ENCODE results near the gene SLIT3. TPM values are rescaled to one million over a fixed set of nuclear protein-coding genes. Genes with fewer than 3 reads are reported as not detected.

Gene SLIT3
- total RNA-seq, 1 experiment from 2014 or later: 0.92 TPM

DNA sequence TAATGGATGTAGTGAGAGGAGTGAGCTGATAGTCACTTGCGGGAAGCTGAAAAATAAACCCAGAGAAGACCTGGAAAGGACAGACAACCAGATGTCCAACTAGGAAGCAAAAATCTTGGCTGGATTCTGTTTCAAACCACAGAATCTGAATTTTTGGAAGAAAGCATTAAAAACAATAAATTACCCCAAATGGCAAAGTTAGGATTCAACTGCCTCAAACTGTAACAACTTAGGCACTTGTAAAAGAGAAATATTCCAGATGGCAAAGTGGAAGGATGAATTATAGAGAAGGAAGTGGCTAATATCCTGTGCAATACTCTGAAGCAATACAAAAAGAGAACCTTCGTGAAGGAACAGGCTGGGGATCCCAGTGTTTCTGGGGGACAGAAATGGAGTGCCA lies 46.8 kb upstream of the SLIT3 start:
- Histone ChIP-seq H4K5ac (ENCODE audit: insufficient read length, low read depth, low read length) (no peak overlapping the region), H3T11ph (ENCODE audit: low read length) (no peak overlapping the region), H3K23ac (ENCODE audit: insufficient read length, low read depth, low read length) (no peak overlapping the region), H3K14ac (ENCODE audit: insufficient read depth, low read length) (no peak overlapping the region), H2BK20ac (ENCODE audit: low read depth, low read length, poor library complexity, severe bottlenecking) (no peak overlapping the region), H3K56ac (ENCODE audit: insufficient read length, low read depth, low read length) (no peak overlapping the region), H3K27me3 (ENCODE audit: insufficient read depth, low read length) (no peaks in the 10 kb centered on the region), H3K4me2 (ENCODE audit: insufficient read depth, insufficient read length, low read length) (no peak overlapping the region), H3K4ac (ENCODE audit: low read depth, low read length) (no peak overlapping the region), H3K9me3 (ENCODE audit: control insufficient read depth, low read depth, low read length) (no peaks in the 10 kb centered on the region), H2BK5ac (ENCODE audit: insufficient read length, low read length) (no peak overlapping the region), H4K20me1 (ENCODE audit: control insufficient read depth, insufficient read depth, insufficient read length) (no peaks in the 10 kb centered on the region), H2BK12ac (ENCODE audit: insufficient read length, low read depth, low read length) (no peak overlapping the region), H3K18ac (ENCODE audit: insufficient read length, low read depth, low read length) (no peak overlapping the region), H2AK5ac (ENCODE audit: insufficient read length, low read length) (no peak overlapping the region), H3K79me1 (ENCODE audit: insufficient read depth, low read depth, low read length, poor library complexity, severe bottlenecking) (no peaks in the 10 kb centered on the region), H3K4me1 (ENCODE audit: insufficient read depth, low read length) (no peaks in the 10 kb centered on the region), H3K23me2 (ENCODE audit: insufficient read length, low read depth, low read length, poor library complexity, severe bottlenecking) (no peaks in the 10 kb centered on the region), H2BK120ac (ENCODE audit: low read depth, low read length, poor library complexity, severe bottlenecking) (no peak overlapping the region), H4K8ac (replicated peaks; ENCODE audit: insufficient read length, low read depth, low read length) (no peak overlapping the region), H3K9ac (ENCODE audit: extremely low read depth, insufficient read length, low read length) (no peak overlapping the region), H2AFZ (ENCODE audit: low read length) (no peak overlapping the region), H2BK15ac (ENCODE audit: low read depth, low read length) (no peak overlapping the region), H3K27ac (ENCODE audit: insufficient read length, low read depth, low read length) (no peak overlapping the region), H4K91ac (ENCODE audit: insufficient read length, low read depth, low read length) (no peak overlapping the region), H3K79me2 (ENCODE audit: insufficient read depth, low read length) (no peaks in the 10 kb centered on the region)
- no peak for DNase-seq
- Mint-ChIP-seq H3K27ac (no peak overlapping the region), H3K4me1 (no peaks in the 10 kb centered on the region), H3K36me3 (ENCODE audit: insufficient read depth in 1 of 3, low read depth in 3 of 3) (no peaks in the 10 kb centered on the region), H3K27me3 (ENCODE audit: low read depth) (peaks cover 10% of the 10 kb centered on the region), H3K9me3 (no peaks in the 10 kb centered on the region), H3K4me3 (no peak overlapping the region)
- TF ChIP-seq, protein P1, sequence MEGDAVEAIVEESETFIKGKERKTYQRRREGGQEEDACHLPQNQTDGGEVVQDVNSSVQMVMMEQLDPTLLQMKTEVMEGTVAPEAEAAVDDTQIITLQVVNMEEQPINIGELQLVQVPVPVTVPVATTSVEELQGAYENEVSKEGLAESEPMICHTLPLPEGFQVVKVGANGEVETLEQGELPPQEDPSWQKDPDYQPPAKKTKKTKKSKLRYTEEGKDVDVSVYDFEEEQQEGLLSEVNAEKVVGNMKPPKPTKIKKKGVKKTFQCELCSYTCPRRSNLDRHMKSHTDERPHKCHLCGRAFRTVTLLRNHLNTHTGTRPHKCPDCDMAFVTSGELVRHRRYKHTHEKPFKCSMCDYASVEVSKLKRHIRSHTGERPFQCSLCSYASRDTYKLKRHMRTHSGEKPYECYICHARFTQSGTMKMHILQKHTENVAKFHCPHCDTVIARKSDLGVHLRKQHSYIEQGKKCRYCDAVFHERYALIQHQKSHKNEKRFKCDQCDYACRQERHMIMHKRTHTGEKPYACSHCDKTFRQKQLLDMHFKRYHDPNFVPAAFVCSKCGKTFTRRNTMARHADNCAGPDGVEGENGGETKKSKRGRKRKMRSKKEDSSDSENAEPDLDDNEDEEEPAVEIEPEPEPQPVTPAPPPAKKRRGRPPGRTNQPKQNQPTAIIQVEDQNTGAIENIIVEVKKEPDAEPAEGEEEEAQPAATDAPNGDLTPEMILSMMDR (conservative IDR thresholded peaks at IDR 0.05): no peak
- WGBS (ENCODE audit: extremely low coverage, insufficient read length, low lambda C conversion rate): no CpG with 5 or more reads among the region's 2 CpGs
